ENCODE data around the gene CERS3. TPM values are rescaled to one million over a fixed set of nuclear protein-coding genes. Genes with fewer than 3 reads are reported as not detected.

The CERS3 gene
- total and polyA plus RNA-seq, 9 donors = 0.02 to 0.48 (median 0.15) TPM; not detected in 4

DNA sequence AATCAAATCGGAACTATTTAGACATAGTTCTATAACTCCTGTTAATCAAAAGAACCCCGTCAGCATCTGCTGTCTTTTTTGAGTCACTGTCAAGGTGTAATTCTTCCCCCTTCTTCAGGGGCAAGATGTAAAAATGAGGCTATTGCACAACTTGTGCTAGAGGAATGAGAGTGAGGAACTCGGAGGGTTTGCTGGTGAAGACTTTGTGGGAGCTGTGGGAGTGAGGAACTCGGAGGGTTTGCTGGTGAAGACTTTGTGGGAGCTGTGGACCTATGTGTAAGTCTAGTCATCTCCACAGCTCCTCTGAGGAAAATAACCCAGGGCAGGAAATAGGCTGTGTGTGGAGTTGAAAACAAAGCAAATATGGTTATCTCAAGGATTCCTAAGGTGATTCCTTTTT lies 2.5 kb upstream of the CERS3 start:
- no peak for DNase-seq
- Histone ChIP-seq H3K9me3 (no peaks in the 10 kb centered on the region), H3K27ac (no peak overlapping the region), H3K36me3 (no peaks in the 10 kb centered on the region), H3K4me3 (no peak overlapping the region), H3K27me3 (no peaks in the 10 kb centered on the region), H3K4me1 (ENCODE audit: insufficient read depth) (no peaks in the 10 kb centered on the region)
- 50 to 69% (median 54%) methylated on average over 4 of the region's 4 CpGs for WGBS, 3 donors
- intact Hi-C loops (cut with DNase I) = no loop called here
- no peak for TF ChIP-seq CTCF (IDR thresholded peaks at IDR 0.05)
- no peak for TF ChIP-seq EP300 (IDR thresholded peaks at IDR 0.05)
- TF ChIP-seq POLR2A (IDR thresholded peaks at IDR 0.05) = no peak

GRCh38 chr15:100529556-100529955 lies 806 bp upstream of the CERS3 start:
- WGBS, 3 donors = 50 to 60% (median 50%) methylated on average over 2 of the region's 2 CpGs
- Histone ChIP-seq H3K9me3 (no peaks in the 10 kb centered on the region), H3K27me3 (no peaks in the 10 kb centered on the region), H3K4me1 (ENCODE audit: insufficient read depth) (no peaks in the 10 kb centered on the region), H3K36me3 (no peaks in the 10 kb centered on the region), H3K4me3 (no peak overlapping the region), H3K27ac (no peak overlapping the region)
- no peak for TF ChIP-seq CTCF (IDR thresholded peaks at IDR 0.05)
- no peak for TF ChIP-seq POLR2A (IDR thresholded peaks at IDR 0.05)
- TF ChIP-seq EP300 (IDR thresholded peaks at IDR 0.05) = no peak
- intact Hi-C loops (cut with DNase I) = loop anchor here in 1 of 4 donors (10.0 kb wide), 1 partner anchor 125 kb away; no protein-coding TSS in a partner anchor
- DNase-seq = no peak

- WGBS, 3 donors = 18 to 26% (median 24%) methylated on average over 6 of the region's 6 CpGs
- DNase-seq = peak in 3 of 5 donors; percentile 41 to 67 (median 49)
- TF ChIP-seq CTCF (IDR thresholded peaks at IDR 0.05) (no peak), POLR2A (IDR thresholded peaks at IDR 0.05) (no peak), EP300 (IDR thresholded peaks at IDR 0.05) (no peak)
Observed at GRCh38 chr15:100526027-100526481, 2.7 kb downstream of the CERS3 start.

GRCh38 chr15:100525436-100525835 lies 3.3 kb downstream of the CERS3 start:
- Histone ChIP-seq H3K27ac (no peak overlapping the region), H3K4me1 (ENCODE audit: insufficient read depth) (no peaks in the 10 kb centered on the region), H3K9me3 (no peaks in the 10 kb centered on the region), H3K4me3 (no peak overlapping the region), H3K36me3 (no peaks in the 10 kb centered on the region), H3K27me3 (no peaks in the 10 kb centered on the region)
- WGBS, 3 donors = 7 to 19% (median 12%) methylated on average over 1 of the region's 1 CpG
- TF ChIP-seq POLR2A (IDR thresholded peaks at IDR 0.05) (no peak), EP300 (IDR thresholded peaks at IDR 0.05) (no peak), CTCF (IDR thresholded peaks at IDR 0.05) (no peak)
- intact Hi-C loops (cut with DNase I) = loop anchor here in 1 of 4 donors (10.0 kb wide), 1 partner anchor 121 kb away; no protein-coding TSS in a partner anchor
- no peak for DNase-seq

More at GRCh38 chr15:100526027-100526481, 2.7 kb downstream of the CERS3 start:
- Histone ChIP-seq H3K27me3 (no peaks in the 10 kb centered on the region), H3K9me3 (no peaks in the 10 kb centered on the region), H3K4me3 (no peak overlapping the region), H3K27ac (no peak overlapping the region), H3K4me1 (ENCODE audit: insufficient read depth) (no peaks in the 10 kb centered on the region), H3K36me3 (no peaks in the 10 kb centered on the region)
- intact Hi-C loops (cut with DNase I) = loop anchor here in 1 of 4 donors (10.0 kb wide), 1 partner anchor 121 kb away; no protein-coding TSS in a partner anchor
